ENCODE measurements around the gene POLR3G.
A peak's percentile ranks its signal among the peaks of the same experiment; 100 is the strongest.

Gene POLR3G, protein sequence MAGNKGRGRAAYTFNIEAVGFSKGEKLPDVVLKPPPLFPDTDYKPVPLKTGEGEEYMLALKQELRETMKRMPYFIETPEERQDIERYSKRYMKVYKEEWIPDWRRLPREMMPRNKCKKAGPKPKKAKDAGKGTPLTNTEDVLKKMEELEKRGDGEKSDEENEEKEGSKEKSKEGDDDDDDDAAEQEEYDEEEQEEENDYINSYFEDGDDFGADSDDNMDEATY

DNA sequence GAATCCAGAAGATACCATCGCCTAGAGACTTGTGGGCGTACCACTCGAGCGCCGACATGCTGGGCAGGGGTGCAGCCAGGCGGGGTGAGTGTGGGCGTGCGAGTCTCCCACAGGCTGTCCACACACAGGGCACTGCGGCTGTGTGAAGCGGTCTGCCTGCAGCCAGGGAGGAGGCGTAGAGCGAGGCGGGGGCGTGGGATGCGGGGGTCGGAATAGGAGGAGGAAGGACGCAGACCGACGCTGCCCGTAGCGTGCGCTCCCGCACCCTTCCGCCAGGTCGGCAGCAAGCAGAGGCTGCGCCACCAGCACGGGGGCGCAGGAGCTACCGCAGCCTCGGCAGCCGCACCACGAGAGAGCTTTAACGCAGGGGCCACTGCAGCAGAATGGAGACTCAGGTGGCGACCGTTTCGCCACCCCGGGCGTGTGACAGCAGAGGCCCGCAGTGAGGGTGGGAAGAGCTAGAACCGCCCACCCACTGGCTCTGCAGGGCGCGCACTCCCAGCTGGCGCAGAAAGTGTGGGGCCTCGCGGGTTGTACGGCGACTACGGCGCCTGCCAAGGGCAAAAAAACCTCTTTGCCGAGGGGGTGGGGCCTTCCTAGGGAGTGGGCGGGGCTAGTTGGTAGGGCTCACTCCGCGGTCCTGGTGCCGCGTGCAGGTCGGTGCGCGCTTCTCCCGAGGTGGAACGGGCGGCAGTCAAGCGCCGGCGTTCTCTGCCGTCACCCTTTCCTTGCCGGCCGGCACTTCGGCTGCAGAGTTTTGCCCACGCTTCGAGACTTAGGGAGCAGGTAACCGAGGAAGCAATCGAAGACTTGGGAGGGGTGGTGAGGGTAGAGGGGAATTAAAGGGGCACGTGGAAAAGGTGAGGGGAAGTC is at the start of gene POLR3G, which contains the start of gene MBLAC2:
Gene POLR3G (plus strand): TSS at position 630 of the 873 bp plus-strand sequence. CDS start 10,704 bp downstream, outside the sequence.
Gene MBLAC2 (minus strand): TSS at position 537 of the 873 bp plus-strand sequence. CDS start 479 bp downstream, at position 58.
- peak; percentile 91 to 92 for DNase-seq (ENCODE audit: low read depth in 2 of 2)

DNA sequence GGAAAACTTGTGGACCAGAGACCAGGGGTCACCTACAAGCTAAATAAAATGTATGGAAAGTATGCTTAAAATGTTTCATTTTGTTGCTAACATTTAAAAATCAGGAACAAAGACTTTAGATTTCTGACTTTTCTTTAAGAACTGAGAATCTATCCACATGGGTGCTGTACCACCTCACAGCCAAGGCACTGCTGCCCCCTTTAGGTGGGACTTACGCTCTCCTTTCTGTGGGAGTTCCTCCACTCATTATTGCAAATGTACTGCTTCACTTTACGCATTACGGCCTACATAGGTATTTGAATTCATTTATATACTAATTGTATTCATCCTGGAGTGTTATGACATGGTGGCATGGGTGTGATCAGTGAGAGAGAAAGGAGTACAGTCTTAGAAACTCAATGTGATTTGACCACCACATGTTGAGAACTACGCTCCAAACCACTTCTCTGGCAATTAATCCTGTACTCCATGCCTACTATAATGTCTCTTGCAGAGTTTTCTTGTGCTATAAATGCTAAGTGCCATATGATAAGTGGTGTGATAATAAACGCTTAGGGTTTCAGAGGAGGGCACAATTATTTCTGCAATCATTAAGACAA is 40.4 kb upstream of the POLR3G start:
- peak; percentile 13 to 19 for DNase-seq (ENCODE audit: low read depth in 2 of 2)

DNA sequence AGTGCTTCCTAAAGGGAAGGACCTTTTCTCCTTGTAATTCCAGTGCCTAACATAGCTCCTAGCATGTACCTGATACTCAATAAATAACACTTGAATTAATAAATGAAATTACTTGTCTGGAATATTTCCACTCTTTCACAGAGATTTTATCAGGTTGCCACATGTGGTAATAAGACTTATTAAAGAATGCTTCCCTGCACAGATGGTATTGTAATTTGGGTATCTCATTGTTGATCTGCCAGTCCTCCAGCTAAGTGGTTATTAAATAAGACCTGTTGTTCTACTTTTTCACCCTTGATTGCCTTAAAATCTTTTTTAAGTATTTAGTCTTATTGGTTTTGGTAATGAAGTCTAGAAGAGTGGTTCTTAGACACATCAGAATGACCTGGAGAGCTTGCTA is 37.0 kb upstream of the POLR3G start:
- no peak for DNase-seq (ENCODE audit: low read depth in 2 of 2)

DNA sequence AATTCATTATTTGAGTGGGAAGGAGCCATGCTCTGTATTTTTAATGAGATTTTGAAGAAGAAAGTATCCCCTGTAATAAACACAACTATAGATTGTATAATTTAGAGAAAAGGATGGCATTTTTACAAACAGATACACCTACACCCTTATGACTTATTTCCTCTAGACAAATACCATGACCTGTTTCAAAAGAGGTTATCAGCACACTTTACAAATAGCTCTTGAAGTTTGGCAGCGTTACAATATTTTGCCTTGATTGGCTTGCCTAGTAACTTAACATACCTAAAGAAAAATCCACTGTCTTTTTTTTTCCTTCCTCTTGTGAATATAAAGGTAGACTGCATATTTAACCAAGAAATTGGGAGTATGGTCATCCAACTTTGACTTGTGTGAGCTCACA is 36.6 kb upstream of the POLR3G start:
- DNase-seq (ENCODE audit: low read depth in 2 of 2) = no peak

DNA sequence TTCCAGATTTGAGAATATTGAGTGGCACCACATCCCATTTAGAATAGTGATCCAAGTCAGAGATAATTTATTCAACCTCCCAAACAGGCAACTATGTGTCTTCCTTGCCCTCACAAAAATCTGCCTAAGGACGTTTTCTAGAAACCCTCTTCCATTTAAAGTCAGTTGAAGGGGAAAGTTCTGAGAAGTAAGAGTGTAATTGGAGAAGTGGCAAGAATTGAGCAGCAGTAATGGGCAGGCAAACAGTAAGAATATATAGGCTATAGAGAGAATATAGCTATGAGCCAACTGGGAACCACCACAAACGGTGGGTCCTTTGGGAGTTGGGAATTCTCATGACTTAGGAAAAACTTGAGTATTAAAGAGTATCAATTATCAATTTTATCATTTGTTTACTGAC is 34.0 kb upstream of the POLR3G start:
- DNase-seq (ENCODE audit: low read depth in 2 of 2) = no peak

DNA sequence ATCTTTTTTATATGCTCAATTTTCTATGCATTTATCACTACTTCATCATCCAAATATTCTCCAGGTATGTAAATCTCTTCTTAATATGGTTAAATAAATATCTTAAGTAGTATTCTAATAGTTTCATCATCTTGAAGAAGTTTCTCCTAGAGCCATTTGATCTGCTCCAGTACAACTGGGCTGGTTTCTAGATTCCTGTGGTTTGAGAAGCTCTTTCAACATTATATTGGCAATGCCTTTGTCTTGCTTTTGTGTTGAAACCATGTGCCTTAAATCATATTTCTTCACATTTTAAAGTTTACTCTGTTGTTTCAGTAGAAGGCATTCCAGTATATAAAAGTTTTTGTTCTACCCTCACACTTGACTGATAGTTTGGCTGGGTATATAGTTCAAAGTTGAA is 27.7 kb upstream of the POLR3G start:
- DNase-seq (ENCODE audit: low read depth in 2 of 2) = no peak

DNA sequence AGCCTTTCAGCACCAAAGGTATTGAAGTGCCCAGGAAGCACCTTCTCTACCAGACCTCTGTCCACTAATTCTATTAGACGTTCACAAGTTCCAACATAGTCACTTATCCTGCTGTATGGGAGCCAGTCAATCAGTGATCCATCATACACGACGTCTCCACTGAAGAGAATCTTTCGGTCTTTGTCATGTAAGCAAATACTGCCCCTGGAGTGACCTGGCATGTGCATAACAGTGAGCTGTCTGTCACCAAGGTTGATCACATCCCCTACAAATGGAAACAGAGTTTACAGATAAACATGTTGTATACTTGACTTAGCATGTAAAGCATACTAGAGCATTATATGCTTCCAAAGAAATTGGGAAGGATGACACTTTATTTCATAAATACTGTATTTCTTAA is 13.4 kb upstream of the POLR3G start:
- no peak for DNase-seq (ENCODE audit: low read depth in 2 of 2)

DNA sequence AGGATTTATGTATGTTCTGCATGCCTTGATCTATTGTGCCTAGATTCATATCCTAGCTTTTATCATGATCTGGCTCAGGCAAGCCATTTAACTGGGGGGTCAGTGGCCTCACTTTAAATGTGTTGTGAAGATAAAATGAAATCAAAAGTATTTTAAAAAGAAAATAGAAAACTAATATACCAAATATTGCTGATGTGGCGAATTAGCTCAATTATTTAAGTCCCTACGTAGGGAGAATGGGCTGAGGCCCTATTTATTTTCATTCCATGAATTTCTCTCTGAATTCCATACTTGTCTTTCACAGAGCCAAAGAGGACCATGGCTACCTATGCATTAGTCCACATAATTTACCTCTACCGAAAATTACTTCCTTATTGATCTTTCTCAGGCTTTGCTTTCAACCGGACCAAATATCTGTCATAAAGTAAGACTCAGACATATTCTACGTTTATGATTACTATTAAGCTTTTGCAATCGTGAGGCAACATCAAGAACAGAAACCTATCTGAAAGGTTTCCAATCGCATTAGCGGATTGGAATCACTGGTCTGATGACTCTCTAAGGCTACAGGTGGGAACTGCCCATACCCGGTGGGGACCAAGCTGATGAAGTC is 1.8 kb upstream of the POLR3G start:
- DNase-seq (ENCODE audit: low read depth in 2 of 2) = no peak

DNA sequence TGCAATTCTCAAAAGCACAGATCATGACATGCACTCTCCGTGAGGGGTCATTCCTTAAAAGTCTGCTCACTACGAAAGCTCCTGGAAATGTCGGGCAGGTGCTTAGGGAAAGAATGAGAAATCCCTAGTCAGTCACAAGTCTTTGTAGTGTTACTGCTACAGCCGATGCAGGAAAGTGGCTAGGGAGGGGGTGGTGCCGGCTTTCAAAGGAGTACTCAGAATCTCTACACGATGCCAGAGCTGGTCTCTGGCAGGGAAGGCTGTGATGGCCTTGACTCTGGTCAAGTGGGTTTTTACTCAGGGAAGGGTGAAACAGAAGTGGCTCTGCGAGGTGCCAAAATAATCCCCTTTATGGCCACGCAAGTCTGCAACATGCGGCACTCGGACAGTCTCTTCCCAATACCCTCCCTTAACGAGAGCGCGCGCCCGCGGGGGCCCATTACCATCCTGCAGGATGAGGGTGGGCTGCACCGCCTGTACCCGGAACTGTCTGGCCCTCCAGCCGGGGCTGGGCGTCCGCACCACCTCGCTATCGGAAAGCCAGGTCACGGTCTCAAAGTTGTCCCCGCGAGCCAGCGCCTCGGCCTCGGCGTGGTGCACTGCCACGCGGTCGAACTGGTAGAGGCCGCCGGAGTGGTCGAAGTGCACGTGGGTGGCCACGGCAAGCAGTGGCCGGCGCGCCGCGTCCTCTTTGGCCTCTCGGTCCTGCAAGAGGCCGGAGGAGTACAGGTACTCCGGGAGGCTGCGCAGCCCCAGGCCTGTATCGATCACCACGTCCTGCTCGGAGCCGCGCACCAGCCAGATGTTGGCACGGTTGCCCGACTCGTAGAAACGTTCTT is 1.0 kb upstream of the POLR3G start:
- peak; percentile 13 to 15 for DNase-seq (ENCODE audit: low read depth in 2 of 2)

DNA sequence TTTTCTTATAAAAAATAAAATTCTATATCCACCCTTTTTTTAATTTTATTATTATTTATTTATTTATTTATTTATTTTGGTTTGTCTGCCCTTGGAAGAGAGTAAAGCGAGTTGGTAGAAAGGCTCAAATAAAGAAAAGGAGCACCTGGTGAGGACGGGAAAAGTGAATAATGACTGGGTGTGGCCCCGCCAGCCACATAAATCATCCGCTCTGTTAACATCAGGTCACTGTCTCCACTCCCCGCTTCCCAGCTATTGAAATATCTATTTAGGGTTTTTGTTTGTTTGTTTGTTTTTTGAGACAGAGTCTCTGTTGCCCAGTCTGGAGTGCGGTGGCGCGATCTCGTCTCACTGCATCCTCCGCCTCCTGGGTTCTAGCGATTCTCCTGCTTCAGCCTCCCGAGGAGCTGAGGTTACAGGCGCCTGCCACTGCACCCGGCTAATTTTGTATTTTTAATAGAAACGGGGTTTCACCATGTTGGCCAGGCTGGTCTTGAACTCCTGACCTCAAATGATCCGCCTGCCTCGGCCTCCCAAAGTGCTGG is 844 bp downstream of the POLR3G start:
- no peak for DNase-seq (ENCODE audit: low read depth in 2 of 2)

DNA sequence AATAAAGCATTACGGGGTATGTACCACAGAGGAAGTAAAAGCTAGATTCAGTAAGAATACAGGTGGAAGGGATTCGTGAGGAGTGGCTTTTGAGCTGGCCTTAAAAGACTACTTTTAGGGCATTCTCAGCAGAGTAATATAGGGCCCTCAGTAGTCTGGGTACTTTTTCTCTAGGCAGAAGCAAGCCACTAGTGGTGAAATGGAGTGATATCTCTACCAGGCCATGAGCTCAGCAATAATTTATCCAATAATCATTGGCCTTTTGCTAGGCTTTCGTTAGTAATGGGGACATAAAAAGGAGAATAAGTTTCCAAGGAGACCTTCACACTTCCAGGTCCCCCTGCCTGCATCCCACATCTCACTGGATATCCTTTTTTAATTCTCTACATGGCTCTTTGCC is 1.7 kb downstream of the POLR3G start:
- DNase-seq (ENCODE audit: low read depth in 2 of 2) = no peak

DNA sequence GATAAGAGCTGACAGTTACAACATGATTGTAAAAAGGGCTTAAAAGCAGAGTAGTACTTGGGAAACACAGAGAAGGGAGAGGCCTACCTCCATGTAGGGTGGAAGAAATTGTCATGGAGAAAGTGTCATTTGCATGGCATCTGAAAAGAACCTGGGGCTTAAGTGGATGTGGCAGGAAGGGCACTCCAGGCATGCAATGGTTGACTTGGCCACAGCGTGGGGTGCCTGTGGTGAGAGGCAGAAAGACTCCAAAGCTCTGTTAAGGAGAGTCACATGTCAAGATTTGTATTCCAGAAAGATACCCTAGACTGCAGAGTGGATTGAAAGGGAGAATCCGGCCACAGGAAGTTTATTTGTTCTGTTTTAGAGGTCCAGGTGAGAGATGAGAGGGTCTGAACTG is 2.4 kb downstream of the POLR3G start:
- DNase-seq (ENCODE audit: low read depth in 2 of 2) = no peak

DNA sequence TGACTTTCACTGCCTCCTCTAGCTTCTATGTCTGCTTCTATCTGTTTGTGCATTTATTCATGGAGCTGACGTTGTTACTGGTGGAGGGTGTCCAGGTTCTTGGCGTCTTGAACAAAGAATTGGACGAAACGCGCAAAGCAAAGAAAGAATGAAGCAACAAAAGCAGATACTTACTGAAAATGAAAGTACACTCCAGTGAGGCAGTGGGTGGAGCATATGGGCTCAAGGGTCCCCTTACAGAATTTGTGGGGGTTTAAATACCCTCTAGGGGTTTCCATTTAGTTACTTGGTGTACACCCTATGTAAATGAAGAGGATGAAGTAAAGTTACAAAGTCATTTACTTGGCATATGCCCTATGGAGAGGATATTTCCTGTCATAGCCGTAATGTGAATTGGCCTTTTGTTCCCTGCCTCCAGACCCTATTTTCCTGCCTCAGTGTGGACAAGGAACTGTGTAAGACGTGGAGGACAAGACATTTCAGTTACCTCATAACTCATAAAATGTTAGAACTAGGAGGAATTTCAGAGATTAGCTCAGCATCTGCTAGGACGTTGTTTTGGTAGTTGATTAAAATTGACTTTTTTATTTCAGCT is 3.1 kb downstream of the POLR3G start:
- DNase-seq (ENCODE audit: low read depth in 2 of 2) = no peak

DNA sequence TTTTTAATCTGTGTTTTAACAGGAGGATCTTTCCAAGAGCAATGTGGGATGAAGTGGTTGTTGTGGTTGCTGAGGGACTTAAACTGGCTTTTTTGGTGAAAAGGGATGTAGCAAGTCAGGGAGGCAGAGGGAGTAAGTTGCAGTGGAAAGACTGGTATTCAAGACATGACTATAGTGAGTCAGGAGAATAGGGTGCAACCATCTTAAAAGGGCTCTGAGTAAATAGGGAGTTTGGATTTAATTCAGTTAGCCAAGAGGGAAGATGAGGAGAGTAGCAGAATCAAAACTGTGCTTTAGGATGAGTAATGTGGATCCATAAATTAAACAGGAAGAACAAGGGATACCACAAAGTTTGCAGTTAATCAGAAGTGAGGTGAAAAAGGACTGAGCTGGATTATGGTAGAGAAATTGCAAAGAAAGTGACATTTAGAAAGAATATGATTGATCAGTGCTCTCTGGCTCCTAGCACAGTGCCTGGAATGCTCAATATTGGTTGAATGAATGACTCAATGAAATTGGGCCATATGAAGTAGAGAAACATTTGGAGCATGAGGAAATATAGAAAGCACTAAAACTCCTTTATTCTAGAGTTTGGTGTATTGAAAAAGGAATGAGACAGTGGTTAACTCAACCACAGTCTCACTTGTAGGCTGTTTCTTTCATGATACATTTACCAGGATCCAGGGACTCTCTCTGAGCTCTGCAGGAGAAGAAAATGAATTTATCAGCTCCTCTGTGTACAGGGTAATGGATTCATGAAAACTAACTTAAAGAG is 5.1 kb downstream of the POLR3G start:
- no peak for DNase-seq (ENCODE audit: low read depth in 2 of 2)

DNA sequence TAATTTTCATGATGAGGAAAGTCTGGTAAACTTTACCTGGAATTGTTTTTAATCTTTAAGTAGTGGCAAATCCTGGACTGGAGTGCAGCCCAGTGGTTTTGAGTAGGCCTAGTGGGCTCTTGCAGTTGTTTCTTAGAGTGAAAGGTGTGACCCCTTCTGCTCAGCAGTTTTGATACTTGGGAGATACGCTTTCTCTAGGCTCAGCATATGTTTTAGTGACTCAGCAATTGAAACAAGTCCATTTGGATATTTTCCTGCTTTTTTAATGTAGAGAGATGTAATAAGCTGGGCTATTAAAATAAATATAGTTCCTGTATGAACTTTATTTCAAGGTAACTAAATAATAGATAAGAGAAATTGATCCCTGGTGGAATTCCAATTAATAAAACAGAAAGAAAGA is 6.0 kb downstream of the POLR3G start:
- DNase-seq (ENCODE audit: low read depth in 2 of 2) = no peak

DNA sequence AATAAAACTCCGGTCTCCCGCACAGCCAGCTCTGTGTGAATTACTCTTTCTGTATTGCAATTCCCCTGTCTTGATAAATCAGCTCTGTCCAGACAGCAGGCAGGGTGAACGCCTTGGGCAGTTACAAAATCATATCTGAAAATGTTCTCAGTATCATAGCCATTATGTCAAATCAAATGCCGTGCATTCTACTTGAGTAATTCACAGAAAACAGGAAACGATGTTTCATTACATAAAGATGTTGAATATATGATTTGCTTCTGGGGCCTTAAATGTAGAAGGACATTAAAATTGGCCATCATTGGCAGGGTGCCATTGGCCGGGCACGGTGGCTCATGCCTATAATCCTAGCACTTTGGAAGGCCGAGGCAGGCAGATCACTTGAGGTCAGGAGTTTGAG is 8.5 kb downstream of the POLR3G start:
- DNase-seq (ENCODE audit: low read depth in 2 of 2) = no peak

DNA sequence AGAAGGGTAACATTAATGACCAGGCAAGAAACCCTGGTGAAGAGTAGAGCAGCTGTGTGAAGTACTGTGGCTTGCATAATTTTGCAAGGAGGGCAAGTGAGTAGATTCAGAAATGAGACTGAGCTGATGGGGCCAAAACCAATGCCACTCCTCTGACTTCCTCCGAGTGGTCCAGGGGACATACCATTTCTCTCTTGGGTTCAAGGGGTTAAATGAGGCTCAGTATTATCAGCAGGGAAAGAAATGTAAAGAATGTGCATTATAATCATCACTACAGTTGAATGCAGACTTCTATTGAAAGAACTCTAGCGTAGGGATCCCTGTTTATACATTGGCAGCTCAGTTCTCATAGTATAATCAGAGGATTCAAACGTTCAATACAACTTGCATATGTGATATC is 9.9 kb downstream of the POLR3G start:
- no peak for DNase-seq (ENCODE audit: low read depth in 2 of 2)

DNA sequence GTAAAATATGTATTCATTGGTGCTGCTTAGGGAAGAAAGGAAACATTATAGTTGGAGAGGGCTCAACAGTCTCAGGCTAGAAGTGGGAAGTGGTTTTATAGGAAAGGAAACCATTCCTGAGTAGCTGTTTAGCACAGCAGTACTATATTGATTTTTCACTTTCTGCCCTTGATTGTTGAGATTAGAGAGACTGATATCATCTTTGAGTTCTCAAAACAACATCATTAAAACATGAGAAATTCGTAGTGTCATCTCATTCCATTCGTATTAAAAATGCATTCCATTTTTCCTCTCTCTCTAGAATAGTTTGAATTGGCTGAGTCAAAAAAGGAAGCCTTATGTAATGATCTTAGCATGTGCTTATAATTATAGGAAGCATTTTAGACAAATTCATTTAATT is 14.1 kb downstream of the POLR3G start:
- DNase-seq (ENCODE audit: low read depth in 2 of 2) = no peak

DNA sequence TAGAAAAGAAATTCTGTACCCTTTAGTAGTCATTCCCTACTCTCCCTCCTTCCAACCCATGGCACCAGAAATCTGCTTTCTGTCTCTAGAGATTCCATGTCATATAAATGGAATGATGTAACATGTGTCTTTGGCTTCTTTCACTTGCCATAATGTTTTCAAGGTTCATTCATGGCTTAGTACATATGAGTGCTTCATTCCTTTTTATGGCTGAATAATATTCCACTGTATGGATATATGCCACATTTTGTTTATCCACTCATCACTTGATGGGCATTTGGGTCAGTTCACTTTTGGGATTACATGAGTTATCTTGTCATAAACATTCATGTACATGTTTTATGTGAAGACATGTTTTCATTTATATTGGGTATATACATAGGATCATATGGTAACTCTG is 19.4 kb downstream of the POLR3G start:
- no peak for DNase-seq (ENCODE audit: low read depth in 2 of 2)

DNA sequence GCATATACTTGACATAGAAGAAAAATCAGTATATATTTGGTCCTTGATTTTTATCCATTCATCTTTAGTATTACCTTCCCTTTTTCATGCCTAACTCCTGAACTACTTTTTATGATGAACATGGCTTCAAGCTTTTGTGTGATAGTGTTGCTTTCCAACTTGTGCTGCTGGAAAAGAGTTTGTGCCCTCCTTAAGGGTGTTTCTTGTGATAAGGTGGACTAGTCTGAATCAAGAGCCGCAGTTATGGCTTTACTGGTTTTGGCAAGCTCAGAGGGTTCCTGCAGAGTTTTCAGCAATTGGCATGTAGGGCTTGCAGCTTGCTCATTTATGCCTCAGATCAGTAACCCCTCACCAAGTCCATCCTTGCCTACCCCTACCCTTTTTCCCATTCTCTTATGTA is 20.5 kb downstream of the POLR3G start:
- DNase-seq (ENCODE audit: low read depth in 2 of 2) = no peak

All from stimulated activated CD4-positive, alpha-beta T cell treated with anti-CD3 and anti-CD28 coated beads, Interleukin-1b, Interleukin-23, amount 100 ng/mL, for 4 hours (primary cell).